Measurements from ENCODE around the gene VAV3. TPM values are rescaled to one million over a fixed set of nuclear protein-coding genes. Genes with fewer than 3 reads are reported as not detected.

Gene VAV3
- total and polyA plus RNA-seq, 2 of the 13 experiments (the other 11 are each of a cell fraction or from before 2014, with no cell fraction given): 15.9 to 29.8 TPM

DNA sequence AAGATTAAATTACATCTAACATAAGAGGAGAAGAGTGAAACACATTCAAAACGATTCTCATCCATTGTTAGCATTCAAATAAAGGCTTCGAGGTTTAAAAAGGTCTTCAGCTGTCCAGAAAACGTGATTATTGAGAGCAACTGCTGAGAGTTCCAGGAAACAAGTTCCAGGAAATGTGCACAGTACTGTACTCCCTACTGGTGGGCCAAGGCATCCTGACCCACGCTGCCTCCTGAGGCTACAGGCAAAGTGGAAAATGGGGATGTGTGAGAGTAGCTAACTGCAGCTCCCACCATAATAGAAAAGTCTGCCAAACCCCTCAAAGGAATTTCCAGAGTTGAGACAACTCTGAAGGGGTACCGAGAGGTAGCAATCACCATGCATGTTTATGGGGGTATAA, 2.0 kb downstream of the VAV3 start (continued):
- no peak for TF ChIP-seq PREB (CRISPR knock-in tag; IDR thresholded peaks at IDR 0.05)
- TF ChIP-seq, protein P1, sequence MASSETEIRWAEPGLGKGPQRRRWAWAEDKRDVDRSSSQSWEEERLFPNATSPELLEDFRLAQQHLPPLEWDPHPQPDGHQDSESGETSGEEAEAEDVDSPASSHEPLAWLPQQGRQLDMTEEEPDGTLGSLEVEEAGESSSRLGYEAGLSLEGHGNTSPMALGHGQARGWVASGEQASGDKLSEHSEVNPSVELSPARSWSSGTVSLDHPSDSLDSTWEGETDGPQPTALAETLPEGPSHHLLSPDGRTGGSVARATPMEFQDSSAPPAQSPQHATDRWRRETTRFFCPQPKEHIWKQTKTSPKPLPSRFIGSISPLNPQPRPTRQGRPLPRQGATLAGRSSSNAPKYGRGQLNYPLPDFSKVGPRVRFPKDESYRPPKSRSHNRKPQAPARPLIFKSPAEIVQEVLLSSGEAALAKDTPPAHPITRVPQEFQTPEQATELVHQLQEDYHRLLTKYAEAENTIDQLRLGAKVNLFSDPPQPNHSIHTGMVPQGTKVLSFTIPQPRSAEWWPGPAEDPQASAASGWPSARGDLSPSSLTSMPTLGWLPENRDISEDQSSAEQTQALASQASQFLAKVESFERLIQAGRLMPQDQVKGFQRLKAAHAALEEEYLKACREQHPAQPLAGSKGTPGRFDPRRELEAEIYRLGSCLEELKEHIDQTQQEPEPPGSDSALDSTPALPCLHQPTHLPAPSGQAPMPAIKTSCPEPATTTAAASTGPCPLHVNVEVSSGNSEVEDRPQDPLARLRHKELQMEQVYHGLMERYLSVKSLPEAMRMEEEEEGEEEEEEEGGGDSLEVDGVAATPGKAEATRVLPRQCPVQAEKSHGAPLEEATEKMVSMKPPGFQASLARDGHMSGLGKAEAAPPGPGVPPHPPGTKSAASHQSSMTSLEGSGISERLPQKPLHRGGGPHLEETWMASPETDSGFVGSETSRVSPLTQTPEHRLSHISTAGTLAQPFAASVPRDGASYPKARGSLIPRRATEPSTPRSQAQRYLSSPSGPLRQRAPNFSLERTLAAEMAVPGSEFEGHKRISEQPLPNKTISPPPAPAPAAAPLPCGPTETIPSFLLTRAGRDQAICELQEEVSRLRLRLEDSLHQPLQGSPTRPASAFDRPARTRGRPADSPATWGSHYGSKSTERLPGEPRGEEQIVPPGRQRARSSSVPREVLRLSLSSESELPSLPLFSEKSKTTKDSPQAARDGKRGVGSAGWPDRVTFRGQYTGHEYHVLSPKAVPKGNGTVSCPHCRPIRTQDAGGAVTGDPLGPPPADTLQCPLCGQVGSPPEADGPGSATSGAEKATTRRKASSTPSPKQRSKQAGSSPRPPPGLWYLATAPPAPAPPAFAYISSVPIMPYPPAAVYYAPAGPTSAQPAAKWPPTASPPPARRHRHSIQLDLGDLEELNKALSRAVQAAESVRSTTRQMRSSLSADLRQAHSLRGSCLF (CRISPR knock-in tag; IDR thresholded peaks at IDR 0.05; ENCODE audit: borderline replicate concordance): no peak
- no peak for TF ChIP-seq POLR2A (IDR thresholded peaks at IDR 0.05; ENCODE audit: insufficient read depth in 1 of 2, low read depth in 2 of 2, low read length in 2 of 2)

- BruUV-seq (replicated peaks): no TSS peak
- Histone ChIP-seq H3K27me3 (ENCODE audit: control insufficient read depth in 1 of 2, insufficient read depth in 2 of 2, low read length in 2 of 2) (no peaks in the 10 kb centered on the region), H3K4me2 (ENCODE audit: low read depth, low read length) (no peak overlapping the region), H2AFZ (ENCODE audit: low read length) (no peak overlapping the region), H3K4me1 (ENCODE audit: insufficient read depth, low read length) (no peaks in the 10 kb centered on the region), H3K36me3 (replicated peaks in 1 of 2; ENCODE audit: control insufficient read depth in 1 of 2, insufficient read depth in 2 of 2, low read length in 2 of 2) (no peaks in the 10 kb centered on the region), H3K4me3 (replicated peaks in 1 of 3; ENCODE audit: insufficient read depth in 1 of 3, low read depth in 2 of 3, low read length in 3 of 3) (no peak overlapping the region), H3K9me3 (ENCODE audit: low read length) (no peaks in the 10 kb centered on the region), H3K27ac (ENCODE audit: extremely low read length, insufficient read depth, low read length) (no peak overlapping the region), H3K79me2 (ENCODE audit: insufficient read depth, low read length) (no peaks in the 10 kb centered on the region), H4K20me1 (ENCODE audit: insufficient read depth, low read length) (no peaks in the 10 kb centered on the region), H3K9ac (ENCODE audit: insufficient read depth, low read depth, low read length) (no peak overlapping the region)
- in situ Hi-C loops (cut with HindIII; ENCODE audit: extremely low pct_ligation_motif_present, low pct_unique_long_range_greater_than_20kb) (no loop called here), intact Hi-C loops (cut with micrococcal nuclease; ENCODE audit: unreplicated experiment) (no loop called here)
- FAIRE-seq: no peak
- ChIA-PET POLR2A (no interaction called here), CTCF (ENCODE audit: low intra/inter-chr PET ratio, low total read pairs) (no interaction called here)
- no peak for DNase-seq (ENCODE audit: low spot score)
- no peak for ATAC-seq
- WGBS (ENCODE audit: low lambda C conversion rate): 61% methylated on average over 6 of the region's 6 CpGs
- TF ChIP-seq U2AF2 (IDR thresholded peaks at IDR 0.05; ENCODE audit: low read depth, low read length) (no peak), CCDC6 (CRISPR knock-in tag; IDR thresholded peaks at IDR 0.05) (no peak), IRF2 (CRISPR knock-in tag; IDR thresholded peaks at IDR 0.05) (no peak), EEA1 (CRISPR knock-in tag; IDR thresholded peaks at IDR 0.05; ENCODE audit: borderline replicate concordance) (no peak), HMGA1 (CRISPR knock-in tag; conservative IDR thresholded peaks at IDR 0.05) (no peak)
- TF ChIP-seq, protein P2, sequence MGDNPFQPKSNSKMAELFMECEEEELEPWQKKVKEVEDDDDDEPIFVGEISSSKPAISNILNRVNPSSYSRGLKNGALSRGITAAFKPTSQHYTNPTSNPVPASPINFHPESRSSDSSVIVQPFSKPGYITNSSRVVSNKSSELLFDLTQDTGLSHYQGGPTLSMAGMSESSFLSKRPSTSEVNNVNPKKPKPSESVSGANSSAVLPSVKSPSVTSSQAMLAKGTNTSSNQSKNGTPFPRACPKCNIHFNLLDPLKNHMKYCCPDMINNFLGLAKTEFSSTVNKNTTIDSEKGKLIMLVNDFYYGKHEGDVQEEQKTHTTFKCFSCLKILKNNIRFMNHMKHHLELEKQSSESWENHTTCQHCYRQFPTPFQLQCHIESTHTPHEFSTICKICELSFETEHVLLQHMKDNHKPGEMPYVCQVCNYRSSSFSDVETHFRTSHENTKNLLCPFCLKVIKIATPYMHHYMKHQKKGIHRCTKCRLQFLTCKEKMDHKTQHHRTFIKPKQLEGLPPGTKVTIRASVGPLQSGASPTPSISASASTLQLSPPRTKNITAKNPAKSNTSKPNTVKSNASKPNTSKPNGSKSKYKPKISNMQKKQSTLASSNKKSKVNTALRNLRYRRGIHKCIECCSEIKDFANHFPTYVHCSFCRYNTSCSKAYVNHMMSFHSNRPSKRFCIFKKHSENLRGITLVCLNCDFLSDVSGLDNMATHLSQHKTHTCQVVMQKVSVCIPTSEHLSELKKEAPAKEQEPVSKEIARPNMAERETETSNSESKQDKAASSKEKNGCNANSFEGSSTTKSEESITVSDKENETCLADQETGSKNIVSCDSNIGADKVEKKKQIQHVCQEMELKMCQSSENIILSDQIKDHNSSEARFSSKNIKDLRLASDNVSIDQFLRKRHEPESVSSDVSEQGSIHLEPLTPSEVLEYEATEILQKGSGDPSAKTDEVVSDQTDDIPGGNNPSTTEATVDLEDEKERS (CRISPR knock-in tag; IDR thresholded peaks at IDR 0.05): no peak
Measured at GRCh38 chr1:107954719-107955415, 10.1 kb downstream of the VAV3 start.
